NK-92 treated with Interleukin-12 subunit alpha and Interleukin-12 subunit beta, amount 100 ng/mL, for 24 hours (cell line): ENCODE data around the gene CEP104.
"Not testable (repeated sequence)": the region's sequence is repeated elsewhere in the genome, so short reads cannot be mapped to it uniquely, and the experiment has no call there.

Experiments
- DNase-seq: peaks from one replicate; lab custom pipeline; 2025; lab: John Stamatoyannopoulos, UW

The CEP104 gene

GRCh38 chr1:3825356-3825755 is 31.7 kb downstream of the CEP104 start:
- no peak for DNase-seq

DNA sequence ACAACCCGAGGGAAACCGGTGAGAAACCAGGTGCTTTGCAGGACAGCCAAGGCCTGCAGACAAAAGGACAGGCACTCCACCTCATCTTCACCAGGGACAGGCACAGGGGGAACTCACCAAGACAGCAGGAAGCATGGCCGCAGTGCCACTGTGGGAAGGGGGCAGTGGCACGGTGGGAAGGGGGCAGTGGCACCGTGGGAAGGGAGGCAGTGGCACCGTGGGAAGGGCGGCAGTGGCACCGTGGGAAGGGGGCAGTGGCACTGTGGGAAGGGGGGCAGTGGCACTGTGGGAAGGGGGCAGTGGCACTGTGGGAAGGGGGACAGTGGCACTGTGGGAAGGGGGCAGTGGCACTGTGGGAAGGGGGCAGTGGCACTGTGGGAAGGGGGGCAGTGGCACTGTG is 32.4 kb downstream of the CEP104 start:
- DNase-seq = no peak

GRCh38 chr1:3822421-3822820 is 34.6 kb downstream of the CEP104 start:
- DNase-seq = no peak

DNA sequence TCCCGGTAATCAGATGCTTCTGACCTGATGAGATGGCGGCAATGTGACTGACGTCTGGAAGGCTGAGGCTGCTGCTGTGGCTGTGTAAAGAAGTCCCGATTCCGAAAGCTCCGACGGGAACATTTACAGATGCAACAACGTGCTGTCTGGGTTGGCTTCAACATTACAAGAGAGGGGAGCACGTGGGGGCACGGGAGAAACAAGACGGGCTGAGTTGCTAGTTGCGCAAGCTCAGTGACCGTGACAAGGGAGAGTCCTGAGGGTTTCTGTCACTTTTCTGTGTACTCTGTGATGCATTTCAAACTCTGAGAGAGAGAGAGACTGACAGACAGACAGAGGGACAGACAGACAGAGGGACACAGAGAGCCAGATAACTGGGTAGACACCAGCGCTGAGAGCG is 35.1 kb downstream of the CEP104 start:
- no peak for DNase-seq

DNA sequence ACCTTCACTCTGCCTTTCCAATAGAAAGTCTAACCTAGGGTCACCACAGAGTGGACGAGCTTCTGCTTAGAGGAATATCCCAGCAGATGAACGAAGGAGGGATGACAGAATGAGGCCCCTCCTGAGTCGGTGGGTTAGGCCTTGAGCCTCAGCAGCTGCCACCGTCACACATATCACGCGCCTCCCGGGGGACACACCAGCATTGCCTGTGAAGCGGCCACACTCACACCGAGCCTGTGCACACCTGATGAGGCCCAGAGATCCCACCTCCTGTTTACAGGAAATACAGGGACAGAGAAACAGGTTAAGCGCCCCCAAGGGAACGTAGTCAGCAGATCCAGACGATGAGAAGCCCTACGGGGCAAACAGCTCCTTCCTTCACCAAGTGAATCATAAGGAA is 35.6 kb downstream of the CEP104 start:
- DNase-seq = no peak

- DNase-seq = no peak
Observed at GRCh38 chr1:3821004-3821403, 36.0 kb downstream of the CEP104 start.

DNA sequence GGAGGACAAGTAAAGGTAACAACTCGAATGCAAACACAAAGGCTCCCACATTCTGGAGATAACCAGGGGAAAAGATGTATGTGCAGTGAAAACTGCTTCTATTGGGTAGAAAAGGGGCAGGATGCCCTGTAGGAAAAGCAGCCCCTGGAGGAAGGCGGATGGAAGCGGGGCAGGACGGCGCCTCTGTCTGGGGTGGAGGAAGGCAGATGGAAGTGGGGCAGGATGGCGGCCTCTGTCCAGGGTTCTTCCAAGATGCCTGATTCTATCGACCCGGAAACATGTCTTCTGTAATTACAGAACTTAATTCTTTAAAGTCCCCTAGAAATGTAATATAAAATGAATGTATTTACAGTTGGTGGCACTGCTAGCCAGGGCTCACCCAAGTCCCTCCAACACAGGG is 36.7 kb downstream of the CEP104 start:
- DNase-seq = no peak

- DNase-seq = no peak
Observed at GRCh38 chr1:3819771-3820200, 37.2 kb downstream of the CEP104 start.

GRCh38 chr1:3817821-3818597 is 39.0 kb downstream of the CEP104 start:
- no peak for DNase-seq

GRCh38 chr1:3817138-3817740 is 39.8 kb downstream of the CEP104 start:
- no peak for DNase-seq

GRCh38 chr1:3816331-3817137 is 40.5 kb downstream of the CEP104 start:
- DNase-seq = no peak

DNA sequence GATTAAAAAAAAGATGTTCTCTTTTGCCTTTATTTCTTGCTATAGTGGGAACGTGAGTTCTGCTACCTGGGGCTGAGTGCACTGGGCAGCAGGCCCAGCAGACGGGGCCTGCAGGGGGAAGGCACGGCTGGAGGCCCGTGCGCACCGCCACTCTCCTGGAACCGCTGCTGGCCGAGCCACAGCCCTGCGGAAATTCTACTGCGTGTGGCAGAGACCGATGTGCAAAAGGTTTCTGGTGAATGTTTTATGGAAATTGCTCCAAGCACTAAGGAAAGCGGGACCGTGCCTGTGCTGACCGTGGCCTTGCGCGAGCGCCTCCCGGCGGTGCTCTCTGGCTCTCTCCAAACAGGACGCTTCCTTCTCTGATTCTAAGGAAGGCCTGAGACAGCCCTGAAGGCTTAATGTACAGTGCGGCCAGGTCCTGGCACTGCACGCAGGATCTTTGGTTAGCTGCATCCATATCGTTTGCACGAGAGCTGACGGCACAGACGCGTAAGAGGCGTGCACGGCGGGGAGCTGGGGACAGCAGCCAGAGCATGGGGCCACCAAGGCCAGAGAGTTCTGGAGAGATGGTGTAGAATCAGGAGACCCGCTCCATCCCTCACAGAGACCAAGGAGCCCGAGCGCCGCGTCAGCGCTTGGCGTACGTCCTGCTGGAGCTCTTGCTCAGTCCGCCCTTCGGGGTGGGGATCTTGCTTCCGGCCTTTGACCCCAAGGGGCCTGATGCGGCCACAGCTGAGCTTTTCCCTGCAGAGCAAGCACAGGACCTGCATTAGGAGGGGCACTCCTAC is 42.0 kb downstream of the CEP104 start:
- DNase-seq = no peak

GRCh38 chr1:3814065-3814464 is 42.9 kb downstream of the CEP104 start:
- no peak for DNase-seq

DNA sequence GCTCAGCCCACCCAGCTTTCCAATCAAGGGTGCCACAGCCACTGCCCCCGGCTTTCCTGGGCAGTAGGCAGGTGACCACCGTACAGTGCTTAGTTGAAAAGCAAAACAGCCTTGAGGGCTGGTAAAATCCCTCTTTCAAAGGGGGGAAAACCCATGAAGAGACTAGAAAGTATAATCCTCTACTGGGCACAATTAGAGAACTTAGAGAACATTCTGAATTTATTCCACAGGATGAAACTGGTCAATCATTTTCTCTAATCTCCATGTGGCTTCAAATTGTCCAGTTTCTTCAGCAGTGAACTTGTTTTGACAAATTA is 45.5 kb downstream of the CEP104 start:
- no peak for DNase-seq

DNA sequence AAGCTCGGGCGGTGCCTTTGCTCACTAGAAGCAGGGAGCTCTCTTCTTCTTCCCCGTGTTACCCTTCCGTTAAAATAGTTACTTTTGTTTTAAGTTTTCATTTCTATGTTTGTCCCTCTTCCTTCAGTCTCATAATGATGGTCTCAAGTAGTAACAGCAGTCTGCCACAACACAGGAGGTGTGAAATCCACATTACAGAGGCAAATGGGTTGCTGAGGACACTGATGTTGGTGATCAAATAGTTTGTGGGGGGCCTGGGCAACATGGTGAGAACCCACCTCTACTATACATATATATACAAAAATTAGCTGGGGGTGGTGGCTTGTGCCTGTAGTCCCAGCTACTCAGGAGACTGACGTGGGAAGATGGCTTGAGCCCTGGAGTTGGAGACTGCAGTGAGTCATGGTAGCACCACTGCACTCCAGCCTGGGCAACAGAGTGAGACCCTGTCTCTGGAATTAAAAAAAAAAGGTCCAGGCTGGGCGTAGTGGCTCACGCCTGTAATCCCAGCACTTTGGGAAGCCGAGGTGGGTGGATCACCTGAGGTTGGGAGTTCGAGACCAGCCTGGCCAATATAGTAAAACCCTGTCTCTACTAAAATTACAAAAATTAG is 46.8 kb downstream of the CEP104 start:
- DNase-seq = not testable (repeated sequence)

DNA sequence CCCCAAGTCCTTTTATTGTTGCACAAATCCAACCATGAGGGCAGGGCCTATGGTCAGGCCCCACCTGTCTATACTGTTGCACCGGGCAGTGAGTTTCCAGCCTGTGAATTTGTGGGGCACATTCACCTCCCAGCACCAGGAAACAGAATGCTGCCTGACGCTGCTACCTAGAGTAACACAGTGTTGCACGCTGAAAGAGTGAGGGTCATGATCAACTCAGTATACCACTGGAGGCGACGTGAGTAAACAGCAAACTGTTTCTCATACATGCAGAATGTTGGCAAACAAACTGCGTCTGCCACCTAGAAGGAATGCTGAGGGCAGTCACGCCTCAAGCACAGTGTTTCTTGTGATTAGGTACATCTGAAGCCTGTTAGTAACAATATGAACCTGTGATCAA is 47.3 kb downstream of the CEP104 start:
- DNase-seq = no peak

DNA sequence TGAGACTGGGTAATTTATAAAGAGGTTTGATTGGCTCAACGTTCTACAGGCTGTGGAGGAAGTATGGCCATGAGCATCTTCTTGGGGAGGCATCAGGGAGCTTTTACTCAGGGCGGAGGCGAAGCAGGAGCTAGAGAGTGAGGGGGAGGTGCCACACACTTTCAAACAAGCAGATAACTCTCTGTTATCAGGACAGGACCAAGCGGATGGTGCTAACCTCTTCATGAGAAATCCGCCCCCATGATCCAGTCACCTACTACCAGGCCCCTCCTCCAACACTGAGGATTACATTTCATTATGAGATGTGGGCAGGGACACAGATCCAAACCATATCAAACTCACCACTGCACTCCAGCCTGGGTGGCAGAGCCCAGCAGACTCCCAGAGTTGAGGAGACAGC is 49.2 kb downstream of the CEP104 start:
- no peak for DNase-seq

- no peak for DNase-seq
Observed at GRCh38 chr1:3805038-3805437, 52.0 kb downstream of the CEP104 start.

- DNase-seq = not testable (repeated sequence)
Observed at GRCh38 chr1:3804627-3804944, 52.4 kb downstream of the CEP104 start.

GRCh38 chr1:3803905-3804626 is 52.9 kb downstream of the CEP104 start:
- no peak for DNase-seq

GRCh38 chr1:3800795-3801194 is 56.2 kb downstream of the CEP104 start:
- not testable (repeated sequence) for DNase-seq
